HUES48 (cell line): ENCODE data around the gene PAPOLA.

ENCODE experiments used
- H3K27ac ChIP-seq: one replicate; pipeline ENCODE4 v1.7.0; 2013; ENCODE audit warnings: low read depth, low read length, inconsistent platforms
- H3K27me3 ChIP-seq: 2 replicates; pipeline ENCODE4 v1.6.1; 2013; ENCODE audit warnings: mild to moderate bottlenecking, low read length; ENCODE audit not compliant: control insufficient read depth, insufficient read depth
- H3K36me3 ChIP-seq: 2 replicates; pipeline ENCODE4 v1.6.1; 2013; ENCODE audit warnings: low read length; ENCODE audit not compliant: control insufficient read depth, insufficient read depth
- H3K4me1 ChIP-seq: 2 replicates; pipeline ENCODE4 v1.6.1; 2013; ENCODE audit warnings: mild to moderate bottlenecking, low read length; ENCODE audit not compliant: control insufficient read depth, insufficient read depth
- H3K4me3 ChIP-seq: 2 replicates; pipeline ENCODE4 v1.5.1; 2013; ENCODE audit warnings: mild to moderate bottlenecking, low read depth, low read length
- H3K9ac ChIP-seq: 2 replicates; pipeline ENCODE4 v1.6.1; 2013; ENCODE audit warnings: mild to moderate bottlenecking, low read depth, low read length, moderate library complexity
- H3K9me3 ChIP-seq: 2 replicates; pipeline ENCODE4 v1.6.1; 2013; ENCODE audit warnings: low read length; ENCODE audit not compliant: control insufficient read depth, insufficient read depth

PAPOLA gene

GRCh38 chr14:96515731-96516130 is 13.5 kb downstream of the PAPOLA start:
- Histone ChIP-seq H3K9me3 (no peaks in the 10 kb centered on the region), H3K9ac (no peak overlapping the region), H3K27me3 (no peaks in the 10 kb centered on the region), H3K36me3 (peaks cover 4% of the 10 kb centered on the region), H3K4me1 (peaks cover 66% of the 10 kb centered on the region), H3K4me3 (no peak overlapping the region), H3K27ac (no peak overlapping the region)

- H3K27me3 ChIP-seq = no peaks in the 10 kb centered on the region
- no peak overlapping the region for H3K4me3 ChIP-seq
- H3K36me3 ChIP-seq = peaks cover 10% of the 10 kb centered on the region
- no peak overlapping the region for H3K27ac ChIP-seq
- no peak overlapping the region for H3K9ac ChIP-seq
- H3K4me1 ChIP-seq = peaks cover 63% of the 10 kb centered on the region
- no peaks in the 10 kb centered on the region for H3K9me3 ChIP-seq
These were observed 14.2 kb downstream of the PAPOLA start for GRCh38 chr14:96516351-96516750.

GRCh38 chr14:96519970-96520369 is 17.8 kb downstream of the PAPOLA start:
- no peaks in the 10 kb centered on the region for H3K27me3 ChIP-seq
- peaks cover 28% of the 10 kb centered on the region for H3K4me1 ChIP-seq
- peaks cover 45% of the 10 kb centered on the region for H3K36me3 ChIP-seq
- H3K27ac ChIP-seq = no peak overlapping the region
- no peak overlapping the region for H3K9ac ChIP-seq
- no peaks in the 10 kb centered on the region for H3K9me3 ChIP-seq
- H3K4me3 ChIP-seq = no peak overlapping the region

GRCh38 chr14:96525452-96525851 is 23.3 kb downstream of the PAPOLA start:
- no peaks in the 10 kb centered on the region for H3K9me3 ChIP-seq
- no peaks in the 10 kb centered on the region for H3K4me1 ChIP-seq
- H3K27me3 ChIP-seq = no peaks in the 10 kb centered on the region
- no peak overlapping the region for H3K4me3 ChIP-seq
- no peak overlapping the region for H3K27ac ChIP-seq
- no peak overlapping the region for H3K9ac ChIP-seq
- peaks cover 98% of the 10 kb centered on the region for H3K36me3 ChIP-seq

GRCh38 chr14:96532632-96533031 is 30.4 kb downstream of the PAPOLA start:
- Histone ChIP-seq H3K36me3 (peaks cover 94% of the 10 kb centered on the region), H3K9me3 (no peaks in the 10 kb centered on the region), H3K4me1 (no peaks in the 10 kb centered on the region), H3K27me3 (no peaks in the 10 kb centered on the region), H3K4me3 (no peak overlapping the region), H3K9ac (no peak overlapping the region), H3K27ac (no peak overlapping the region)

GRCh38 chr14:96536807-96537206 is 34.6 kb downstream of the PAPOLA start:
- no peaks in the 10 kb centered on the region for H3K4me1 ChIP-seq
- H3K36me3 ChIP-seq = peaks cover 68% of the 10 kb centered on the region
- no peaks in the 10 kb centered on the region for H3K9me3 ChIP-seq
- no peaks in the 10 kb centered on the region for H3K27me3 ChIP-seq
- no peak overlapping the region for H3K9ac ChIP-seq
- no peak overlapping the region for H3K4me3 ChIP-seq
- H3K27ac ChIP-seq = no peak overlapping the region

- H3K36me3 ChIP-seq = peaks cover 68% of the 10 kb centered on the region
- no peak overlapping the region for H3K9ac ChIP-seq
- no peak overlapping the region for H3K27ac ChIP-seq
- no peaks in the 10 kb centered on the region for H3K27me3 ChIP-seq
- no peaks in the 10 kb centered on the region for H3K9me3 ChIP-seq
- no peaks in the 10 kb centered on the region for H3K4me1 ChIP-seq
- H3K4me3 ChIP-seq = no peak overlapping the region
These were observed 36.2 kb downstream of the PAPOLA start for GRCh38 chr14:96538097-96538989.

GRCh38 chr14:96538990-96539317 is 36.8 kb downstream of the PAPOLA start:
- no peaks in the 10 kb centered on the region for H3K9me3 ChIP-seq
- no peak overlapping the region for H3K27ac ChIP-seq
- no peak overlapping the region for H3K4me3 ChIP-seq
- H3K27me3 ChIP-seq = no peaks in the 10 kb centered on the region
- peaks cover 69% of the 10 kb centered on the region for H3K36me3 ChIP-seq
- H3K9ac ChIP-seq = no peak overlapping the region
- no peaks in the 10 kb centered on the region for H3K4me1 ChIP-seq

- no peaks in the 10 kb centered on the region for H3K4me1 ChIP-seq
- peaks cover 99% of the 10 kb centered on the region for H3K36me3 ChIP-seq
- no peak overlapping the region for H3K4me3 ChIP-seq
- H3K27me3 ChIP-seq = no peaks in the 10 kb centered on the region
- H3K27ac ChIP-seq = no peak overlapping the region
- no peaks in the 10 kb centered on the region for H3K9me3 ChIP-seq
- H3K9ac ChIP-seq = no peak overlapping the region
These were observed 52.2 kb downstream of the PAPOLA start for GRCh38 chr14:96554315-96554910.

- Histone ChIP-seq H3K9me3 (no peaks in the 10 kb centered on the region), H3K4me1 (no peaks in the 10 kb centered on the region), H3K27ac (no peak overlapping the region), H3K9ac (no peak overlapping the region), H3K4me3 (no peak overlapping the region), H3K36me3 (peaks cover 96% of the 10 kb centered on the region), H3K27me3 (no peaks in the 10 kb centered on the region)
These were observed 57.4 kb downstream of the PAPOLA start for GRCh38 chr14:96559571-96559970.

- Histone ChIP-seq H3K27ac (no peak overlapping the region), H3K36me3 (peaks cover 82% of the 10 kb centered on the region), H3K9me3 (no peaks in the 10 kb centered on the region), H3K4me3 (no peak overlapping the region), H3K27me3 (no peaks in the 10 kb centered on the region), H3K4me1 (no peaks in the 10 kb centered on the region), H3K9ac (no peak overlapping the region)
These were observed 62.2 kb downstream of the PAPOLA start for GRCh38 chr14:96564389-96564788.
